Loucy (cell line): ENCODE results near the gene USP21.

Source experiments
- CTCF ChIP-seq: fragments of 200-600 bp; sonication (generic); conservative IDR thresholded peaks from 2 replicates; pipeline ENCODE4 v1.5.1; 2014; ENCODE audit warnings: mild to moderate bottlenecking, antibody characterized with exemption, low read length
- EZH2phosphoT487 ChIP-seq: fragments of 200-600 bp; IDR thresholded peaks from 2 replicates; pipeline ENCODE4 v1.6.1; 2018; ENCODE audit warnings: antibody characterized with exemption, mild to moderate bottlenecking, moderate library complexity, borderline replicate concordance

- no peak for TF ChIP-seq CTCF
- no peak for TF ChIP-seq EZH2phosphoT487
These were observed 6.1 kb upstream of the USP21 start for GRCh38 chr1:161153176-161153575.
